H1 (cell line): ENCODE results near the gene GATA1. TPM values are rescaled to one million over a fixed set of nuclear protein-coding genes. Genes with fewer than 3 reads are reported as not detected.

Source experiments
- CTCF ChIA-PET: fragments of 300-600 bp; sonication (Branson Sonifier 250); formaldehyde crosslinking; loops from one replicate; lab custom pipeline; 2021; ENCODE audit not compliant: partially characterized antibody; lab: Charles Lee
- POLR2A ChIA-PET: fragments of 300-600 bp; sonication (Branson Sonifier 250); formaldehyde crosslinking; loops from one replicate; lab custom pipeline; 2021; ENCODE audit warnings: inconsistent platforms; ENCODE audit not compliant: partially characterized antibody; lab: Charles Lee
- DNase-seq, 2 experiments: peaks; one replicate each; pipeline versions ENCODE4 v3.0.0 to v3.0.0-alpha.2; 2010 to 2022; ENCODE audit warnings: low spot score in 2 of 2, low read depth in 1 of 2, mixed read lengths in 1 of 2
- FAIRE-seq: peaks from 2 replicates; lab custom pipeline; 2011; peaks lifted over from hg19 to GRCh38; lab: Jason Lieb, UNC
- H2AFZ ChIP-seq: 2 replicates; pipeline ENCODE4 v1.8.1; 2012; ENCODE audit warnings: low read length, inconsistent platforms
- H2AK5ac ChIP-seq: 2 replicates; pipeline ENCODE4 v1.6.1; 2013; ENCODE audit warnings: low read depth, low read length
- H2BK120ac ChIP-seq: replicated peaks from 2 replicates; pipeline ENCODE3; 2013; ENCODE audit warnings: low read depth, low read length, inconsistent platforms
- H2BK12ac ChIP-seq: 2 replicates; pipeline ENCODE4 v1.6.1; 2013; ENCODE audit warnings: low read depth, low read length
- H2BK15ac ChIP-seq: 2 replicates; pipeline ENCODE4 v1.6.1; 2013; ENCODE audit warnings: low read length
- H2BK20ac ChIP-seq: 2 replicates; pipeline ENCODE4 v1.6.1; 2013; ENCODE audit warnings: low read length
- H2BK5ac ChIP-seq: 2 replicates; pipeline ENCODE4 v1.6.1; 2013; ENCODE audit warnings: low read depth, low read length
- H3K14ac ChIP-seq: 2 replicates; pipeline ENCODE4 v1.6.1; 2013; ENCODE audit warnings: inconsistent platforms; ENCODE audit not compliant: insufficient read length
- H3K18ac ChIP-seq: 2 replicates; pipeline ENCODE4 v1.6.1; 2013; ENCODE audit warnings: low read length; ENCODE audit errors: extremely low read depth
- H3K23ac ChIP-seq: 2 replicates; pipeline ENCODE4 v1.6.1; 2013; ENCODE audit warnings: inconsistent platforms; ENCODE audit not compliant: insufficient read length
- H3K23me2 ChIP-seq: 2 replicates; pipeline ENCODE4 v1.6.1; 2013; ENCODE audit warnings: low read depth, low read length
- H3K27ac ChIP-seq: 2 replicates; pipeline ENCODE4 v1.6.1; 2011; ENCODE audit warnings: low read depth, low read length, inconsistent platforms
- H3K27me3 ChIP-seq, 4 experiments: replicated peaks in 1 of 4; 1 replicate in 1 of 4; 2 replicates in 3 of 4; pipeline versions ENCODE4 v1.6.1 to v1.8.1; 2011 to 2013; ENCODE audit warnings: low read length in 3 of 4, mild to moderate bottlenecking in 3 of 4, inconsistent platforms in 2 of 4, mixed read lengths in 2 of 4, moderate library complexity in 1 of 4; ENCODE audit not compliant: control insufficient read depth in 3 of 4, insufficient read depth in 3 of 4; ENCODE audit errors: extremely low read depth in 1 of 4
- H3K36me3 ChIP-seq, 4 experiments: 2 replicates each; pipeline versions ENCODE4 v1.6.1 to v1.8.1; 2011 to 2013; ENCODE audit warnings: mild to moderate bottlenecking in 4 of 4, low read length in 3 of 4, moderate library complexity in 2 of 4, control low read depth in 1 of 4, inconsistent platforms in 1 of 4; ENCODE audit not compliant: insufficient read depth in 4 of 4, control insufficient read depth in 2 of 4
- H3K4ac ChIP-seq: replicated peaks from 2 replicates; pipeline ENCODE3; 2013; ENCODE audit warnings: low read length, low read depth, mixed read lengths, inconsistent platforms; ENCODE audit not compliant: insufficient read length
- H3K4me1 ChIP-seq, 4 experiments: replicated peaks in 1 of 4; 1 replicate in 1 of 4; 2 replicates in 3 of 4; pipeline versions ENCODE4 v1.6.1 to v1.8.1; 2011 to 2013; ENCODE audit warnings: low read length in 3 of 4, inconsistent platforms in 2 of 4, mixed read lengths in 1 of 4; ENCODE audit not compliant: insufficient read depth in 4 of 4, control insufficient read depth in 3 of 4
- H3K4me2 ChIP-seq, 2 experiments: 2 replicates each; pipeline versions ENCODE4 v1.6.1 to v1.8.1; 2011 to 2013; ENCODE audit warnings: low read depth in 2 of 2, low read length in 2 of 2, control low read depth in 1 of 2, inconsistent platforms in 1 of 2, mild to moderate bottlenecking in 1 of 2; ENCODE audit not compliant: insufficient read depth in 1 of 2
- H3K4me3 ChIP-seq, 4 experiments: fragments of 200-600, 300-600 bp in 1 of 4; sonication (generic), shearing (Covaris generic), sonication (Bioruptor Twin) in 1 of 4; 2 replicates each; pipeline versions ENCODE4 v1.5.1 to v1.8.1; 2011 to 2016; ENCODE audit warnings: low read length in 4 of 4, low read depth in 3 of 4, control low read depth in 2 of 4, inconsistent platforms in 2 of 4, mild to moderate bottlenecking in 2 of 4, mixed read lengths in 1 of 4, moderate library complexity in 1 of 4; ENCODE audit not compliant: insufficient read depth in 2 of 4; ENCODE audit errors: extremely low read depth in 1 of 4
- H3K56ac ChIP-seq: replicated peaks from 2 replicates; pipeline ENCODE3; 2013; ENCODE audit warnings: low read depth, mild to moderate bottlenecking, mixed read lengths, low read length, inconsistent platforms; ENCODE audit not compliant: insufficient read length
- H3K79me1 ChIP-seq: 2 replicates; pipeline ENCODE4 v1.6.1; 2013; ENCODE audit warnings: low read depth, low read length, control low read depth
- H3K79me2 ChIP-seq, 2 experiments: 2 replicates each; pipeline versions ENCODE4 v1.6.1 to v1.8.1; 2012 to 2013; ENCODE audit warnings: low read length in 2 of 2, mild to moderate bottlenecking in 2 of 2, inconsistent platforms in 1 of 2; ENCODE audit not compliant: insufficient read depth in 2 of 2, control insufficient read depth in 1 of 2
- H3K9ac ChIP-seq, 4 experiments: replicated peaks in 1 of 4; 1 replicate in 1 of 4; 2 replicates in 3 of 4; pipeline versions ENCODE4 v1.6.1 to v1.8.1; 2011 to 2013; ENCODE audit warnings: low read depth in 3 of 4, low read length in 3 of 4, control low read depth in 2 of 4, mild to moderate bottlenecking in 2 of 4, moderate library complexity in 2 of 4, inconsistent platforms in 1 of 4; ENCODE audit errors: extremely low read depth in 1 of 4
- H3K9me3 ChIP-seq, 2 experiments: 2 replicates each; pipeline versions ENCODE4 v1.6.1 to v1.8.1; 2012 to 2013; ENCODE audit warnings: mild to moderate bottlenecking in 2 of 2, moderate library complexity in 2 of 2, control low read depth in 1 of 2, inconsistent platforms in 1 of 2, low read depth in 1 of 2, low read length in 1 of 2, mixed read lengths in 1 of 2; ENCODE audit not compliant: insufficient read depth in 2 of 2
- H4K20me1 ChIP-seq, 2 experiments: replicated peaks in 1 of 2; 2 replicates each; pipeline versions ENCODE3 to v1.8.1; 2011 to 2013; ENCODE audit warnings: inconsistent platforms in 2 of 2, low read length in 2 of 2, mild to moderate bottlenecking in 1 of 2; ENCODE audit not compliant: insufficient read depth in 2 of 2, control insufficient read depth in 1 of 2
- H4K5ac ChIP-seq: 2 replicates; pipeline ENCODE4 v1.6.1; 2013; ENCODE audit warnings: low read length, low read depth, mixed read lengths, inconsistent platforms; ENCODE audit not compliant: insufficient read length
- H4K8ac ChIP-seq: 2 replicates; pipeline ENCODE4 v1.8.0; 2013; ENCODE audit warnings: mild to moderate bottlenecking, moderate library complexity, low read length, inconsistent platforms; ENCODE audit not compliant: insufficient read depth; ENCODE audit errors: extremely low read depth
- H4K91ac ChIP-seq: replicated peaks from 2 replicates; pipeline ENCODE3; 2013; ENCODE audit warnings: low read length, mixed read lengths, inconsistent platforms; ENCODE audit not compliant: insufficient read length
- EZH2 ChIP-seq: fragments of 200-600 bp; sonication (generic); IDR thresholded peaks from 2 replicates; pipeline ENCODE4 v1.7.1; 2012; ENCODE audit warnings: low read depth, mild to moderate bottlenecking, moderate library complexity, low read length, inconsistent platforms; ENCODE audit not compliant: severe bottlenecking
- MAX ChIP-seq: IDR thresholded peaks from 2 replicates; pipeline ENCODE4 v1.6.1; 2012; ENCODE audit warnings: inconsistent platforms
- PHF8 ChIP-seq: fragments of 200-600 bp; sonication (generic); conservative IDR thresholded peaks from 2 replicates; pipeline ENCODE4 v1.7.1; 2012; ENCODE audit warnings: low read depth, mild to moderate bottlenecking, inconsistent platforms, low read length, moderate library complexity
- POU5F1 ChIP-seq: IDR thresholded peaks from 2 replicates; pipeline ENCODE4 v1.6.1; 2011; ENCODE audit warnings: low read depth, mild to moderate bottlenecking, low read length, moderate library complexity
- RAD21 ChIP-seq, 2 experiments: IDR thresholded peaks in 1 of 2; conservative IDR thresholded peaks in 1 of 2; 2 replicates each; pipeline ENCODE4 v1.6.1; 2011; ENCODE audit warnings: low read depth in 2 of 2, low read length in 2 of 2, improper control_type of control experiment in 1 of 2, inconsistent platforms in 1 of 2, mild to moderate bottlenecking in 1 of 2, moderate library complexity in 1 of 2
- WGBS, 2 experiments: shearing (Covaris generic) in 1 of 2; methylation state at CpG; one replicate each; pipeline versions ENCODE4 v1.1.6 to v1.1.7; 2013 to 2015; ENCODE audit warnings: low lambda C conversion rate in 2 of 2, mixed read lengths in 2 of 2, inconsistent platforms in 1 of 2, low coverage in 1 of 2, missing lambda C conversion rate in 1 of 2; ENCODE audit not compliant: insufficient replicate concordance in 2 of 2, insufficient coverage in 1 of 2, insufficient read length in 1 of 2; ENCODE audit errors: extremely low coverage in 1 of 2, missing lambda C conversion rate in 1 of 2; 5-methylcytosine and 5-hydroxymethylcytosine counted together
- polyA plus RNA-seq, 7 experiments: library from polyadenylated mRNA; depleted of rRNA in 3 of 7; stranded (reverse) in 5 of 7; unstranded in 2 of 7; fragments of >200 nt in 5 of 7; fragments of 200-250 nt in 2 of 7; gene quantifications; 1 replicate in 5 of 7; 2 replicates in 1 of 7; 4 replicates in 1 of 7; pipeline versions ENCODE4 v1.2.1 to v1.2.3, GENCODE V29; 2011 to 2013; ENCODE audit warnings: missing spikeins in 2 of 7, mixed read lengths in 2 of 7
- total RNA-seq: library from RNA; stranded (reverse); fragmentation: NEBNext Ultra II Directional; extraction: Animal tissue kit (Norgen Biotek cat#: 25700); gene quantifications from 2 replicates; pipeline ENCODE4 v1.2.1, GENCODE V29; 2021
- TF ChIP-seq, protein P1 (sequence below), 3 experiments: IDR thresholded peaks; 1 replicate in 2 of 3; 2 replicates in 1 of 3; pipeline versions ENCODE4 v1.5.1 to v1.6.1; 2011; ENCODE audit warnings: low read length in 3 of 3, mild to moderate bottlenecking in 3 of 3, inconsistent platforms in 2 of 3, low read depth in 1 of 3, moderate library complexity in 1 of 3; ENCODE audit not compliant: insufficient read depth in 1 of 3; ENCODE audit errors: control extremely low read depth in 1 of 3

The GATA1 gene
- total and polyA plus RNA-seq, 2 of the 8 experiments (the other 6 are each of a cell fraction or from before 2014, with no cell fraction given) = 0.05 TPM; not detected in 1

DNA sequence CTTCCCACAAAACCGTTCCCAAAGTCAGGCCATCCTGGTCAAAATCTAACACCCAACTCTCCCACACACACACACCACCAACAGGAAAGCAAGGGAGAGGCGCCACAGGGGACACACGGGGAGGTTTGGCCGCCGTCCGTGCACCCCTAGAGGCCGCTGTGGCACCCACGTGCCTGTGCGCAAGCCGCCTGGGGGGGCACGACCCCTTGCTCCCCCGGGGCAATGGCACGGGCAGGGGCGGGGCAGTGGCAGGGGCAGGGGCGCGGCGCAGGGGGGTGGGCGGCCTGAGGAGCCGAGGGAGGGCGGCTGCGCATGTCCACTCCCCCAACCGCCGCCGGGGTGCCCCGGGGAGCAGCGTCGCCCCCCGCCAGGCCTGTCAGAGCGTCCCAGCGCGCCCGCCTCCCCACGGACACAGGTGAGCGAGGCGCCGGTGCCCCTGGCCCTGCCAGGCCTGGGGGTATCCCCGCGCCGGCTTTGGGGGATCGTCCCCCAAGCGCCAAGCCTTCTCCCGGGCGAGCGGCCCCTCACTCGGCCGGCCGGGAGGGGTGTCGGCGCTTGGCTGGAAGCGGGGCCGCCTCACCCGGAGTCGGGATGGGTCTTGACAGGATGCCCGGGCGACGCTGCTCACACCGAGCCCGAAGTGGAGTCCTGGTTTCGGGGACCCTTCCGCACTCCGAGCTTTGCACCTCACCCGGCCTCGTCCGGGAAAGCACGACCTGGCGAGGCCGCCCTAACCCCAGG is 39.9 kb downstream of the GATA1 start, which contains the start of gene ERAS:
ERAS (plus strand) TSS at position 379 of the 741 bp plus-strand sequence. CDS start 2,611 bp downstream, outside the sequence.
- peaks cover 0 to 3% (median 0%) of the 10 kb centered on the region in 4 experiments; a peak in 2 of 7 replicates for H3K4me1 ChIP-seq
- POLR2A ChIA-PET = interaction anchor here (0.6 to 1.8 kb wide), 6 partner anchors 10 to 246 kb away, joined by 3 to 8 read pairs (median 4); partner anchors contain the start of gene SLC35A2
- H3K9ac ChIP-seq = no peak within 1 kb of the TSS
- H3K23ac ChIP-seq = no peak within 1 kb of the TSS
- H3K9me3 ChIP-seq = no peaks in the 10 kb centered on the region; a peak in 1 of 4 replicates
- H3K27ac ChIP-seq = no peak within 1 kb of the TSS
- H4K5ac ChIP-seq = no peak within 1 kb of the TSS
- H2AFZ ChIP-seq = no peak within 1 kb of the TSS
- FAIRE-seq (no peak), DNase-seq (no peak)
- peak within 1 kb of the TSS; percentile 85 for H4K8ac ChIP-seq
- no peaks in the 10 kb centered on the region for H3K79me1 ChIP-seq
- H4K20me1 ChIP-seq = no peaks in the 10 kb centered on the region
- peak within 1 kb of the TSS; percentile 58 to 64 for H3K4me2 ChIP-seq
- no peak within 1 kb of the TSS for H3K4ac ChIP-seq
- H3K56ac ChIP-seq = no peak within 1 kb of the TSS
- H2BK12ac ChIP-seq = no peak within 1 kb of the TSS
- H3K27me3 ChIP-seq = peaks cover 0 to 19% (median 11%) of the 10 kb centered on the region in 4 experiments; a peak in 5 of 7 replicates
- H2BK20ac ChIP-seq = no peak within 1 kb of the TSS
- no peak within 1 kb of the TSS for H2BK120ac ChIP-seq
- H3K4me3 ChIP-seq = peak within 1 kb of the TSS; percentile 14 to 54 (median 18); a peak in 6 of 8 replicates
- no peak within 1 kb of the TSS for H3K18ac ChIP-seq
- no peak within 1 kb of the TSS for H4K91ac ChIP-seq
- TF ChIP-seq MAX (peak; percentile 35; the same call in 1 of the 2 replicates), RAD21 (IDR thresholded peaks at IDR 0.05 in 1 of 2, conservative IDR thresholded peaks at IDR 0.05 in 1 of 2; ENCODE audit: low read depth in 2 of 2, low read length in 2 of 2) (no peak), POU5F1 (no peak), PHF8 (no peak), EZH2 (peak; percentile 11)
- TF ChIP-seq, protein P1, sequence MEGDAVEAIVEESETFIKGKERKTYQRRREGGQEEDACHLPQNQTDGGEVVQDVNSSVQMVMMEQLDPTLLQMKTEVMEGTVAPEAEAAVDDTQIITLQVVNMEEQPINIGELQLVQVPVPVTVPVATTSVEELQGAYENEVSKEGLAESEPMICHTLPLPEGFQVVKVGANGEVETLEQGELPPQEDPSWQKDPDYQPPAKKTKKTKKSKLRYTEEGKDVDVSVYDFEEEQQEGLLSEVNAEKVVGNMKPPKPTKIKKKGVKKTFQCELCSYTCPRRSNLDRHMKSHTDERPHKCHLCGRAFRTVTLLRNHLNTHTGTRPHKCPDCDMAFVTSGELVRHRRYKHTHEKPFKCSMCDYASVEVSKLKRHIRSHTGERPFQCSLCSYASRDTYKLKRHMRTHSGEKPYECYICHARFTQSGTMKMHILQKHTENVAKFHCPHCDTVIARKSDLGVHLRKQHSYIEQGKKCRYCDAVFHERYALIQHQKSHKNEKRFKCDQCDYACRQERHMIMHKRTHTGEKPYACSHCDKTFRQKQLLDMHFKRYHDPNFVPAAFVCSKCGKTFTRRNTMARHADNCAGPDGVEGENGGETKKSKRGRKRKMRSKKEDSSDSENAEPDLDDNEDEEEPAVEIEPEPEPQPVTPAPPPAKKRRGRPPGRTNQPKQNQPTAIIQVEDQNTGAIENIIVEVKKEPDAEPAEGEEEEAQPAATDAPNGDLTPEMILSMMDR (IDR thresholded peaks at IDR 0.05; ENCODE audit: control extremely low read depth in 1 of 3, insufficient read depth in 1 of 3, low read depth in 1 of 3, low read length in 3 of 3) = peak in 2 of 3 experiments; percentile 14 to 20; a peak in 1 of 4 replicates
- TF ChIP-seq, all 59 proteins: peak for 3
- Histone ChIP-seq H3K36me3 (peaks cover 0 to 13% (median 3%) of the 10 kb centered on the region in 4 experiments; a peak in 4 of 8 replicates), H2BK15ac (no peak within 1 kb of the TSS), H3K23me2 (peaks cover under 1% of the 10 kb centered on the region; the same call in 1 of the 2 replicates), H2AK5ac (no peak within 1 kb of the TSS), H2BK5ac (no peak within 1 kb of the TSS), H3K14ac (no peak within 1 kb of the TSS), H3K79me2 (no peaks in the 10 kb centered on the region)
- WGBS, 2 experiments = 71% methylated on average over 3 of the region's 67 CpGs; no CpG with 5 or more reads in 1 of the 2 experiments
- CTCF ChIA-PET = interaction anchor here (1.3 kb wide), 1 partner anchor 10 kb away, joined by 4 read pairs; no protein-coding TSS in a partner anchor
